Retina (tissue), 1 donor: ENCODE data around the gene ZNF329.

Source experiments
- DNase-seq: peaks from one replicate; pipeline ENCODE4 v3.0.0-alpha.2; 2016

Gene ZNF329

DNA sequence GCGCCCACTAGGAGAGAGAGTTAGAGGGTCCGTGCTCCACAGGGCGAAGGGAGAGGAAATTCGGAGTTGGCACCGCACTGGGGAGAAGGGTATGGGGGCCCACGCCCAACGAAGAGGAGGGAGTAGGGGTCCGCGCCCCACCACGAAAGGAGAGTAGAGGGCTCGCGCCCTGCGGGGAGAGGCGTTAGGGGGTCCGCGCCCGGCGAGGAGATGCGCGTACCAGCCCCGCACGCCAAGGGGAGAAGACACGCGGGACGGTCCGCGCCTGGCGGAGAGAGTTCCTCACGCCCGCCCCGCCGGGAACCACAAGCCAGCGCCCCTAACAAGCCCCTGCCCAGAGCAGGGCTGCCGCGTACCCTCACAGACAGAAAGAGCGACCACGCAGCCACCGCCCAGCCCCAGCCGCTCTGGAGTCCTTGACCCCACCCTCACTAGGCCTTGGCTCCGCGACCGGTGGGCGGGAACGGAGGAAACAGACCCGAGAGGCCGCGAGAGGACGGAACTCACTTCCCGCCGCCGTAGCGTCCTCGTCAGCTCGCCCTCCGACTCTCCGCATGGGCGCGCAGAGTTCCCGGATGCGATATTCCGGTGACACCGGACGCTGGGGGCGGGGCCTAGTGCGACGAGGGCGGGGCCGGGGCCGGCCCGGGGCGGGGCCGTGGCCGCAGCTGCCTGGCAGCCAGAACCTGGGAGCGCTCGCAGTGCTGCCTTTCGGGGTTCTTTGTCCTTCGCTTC, 32.6 kb downstream of the ZNF329 start:
- peak; percentile 62 for DNase-seq

- no peak for DNase-seq
These were observed 42.1 kb downstream of the ZNF329 start for GRCh38 chr19:58108546-58108817.

GRCh38 chr19:58107778-58108545, 42.6 kb downstream of the ZNF329 start:
- DNase-seq, result no peak

GRCh38 chr19:58098682-58098998, 51.9 kb downstream of the ZNF329 start:
- no peak for DNase-seq

GRCh38 chr19:58097781-58098681, 52.6 kb downstream of the ZNF329 start, which contains the start of gene ZSCAN18:
Gene ZSCAN18 (minus strand): TSS chr19:58098231. CDS start chr19:58090267, 7,964 bp downstream.
- peak; percentile 98 for DNase-seq

DNA sequence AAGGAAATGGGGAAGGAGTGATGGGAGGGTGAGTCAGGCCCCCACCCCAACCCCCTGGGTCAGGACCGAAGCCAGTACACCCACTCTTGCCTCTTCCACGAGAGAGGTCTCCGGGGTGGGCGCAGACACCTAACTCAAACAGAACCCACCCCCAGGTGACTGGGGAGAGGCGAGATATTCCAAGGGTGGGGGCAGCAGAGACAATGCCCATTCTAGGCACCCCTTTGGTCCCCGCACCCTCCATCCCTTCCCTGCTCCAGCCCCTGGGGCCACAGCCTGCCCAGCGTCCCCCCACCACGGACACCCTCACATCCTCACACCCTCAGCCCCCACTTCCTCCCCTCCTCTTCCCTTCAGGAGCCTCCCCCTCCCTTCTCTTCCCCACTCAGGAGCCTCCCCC, 53.2 kb downstream of the ZNF329 start:
- no peak for DNase-seq

- DNase-seq, result no peak
These were observed 53.7 kb downstream of the ZNF329 start for GRCh38 chr19:58096884-58097283.

DNA sequence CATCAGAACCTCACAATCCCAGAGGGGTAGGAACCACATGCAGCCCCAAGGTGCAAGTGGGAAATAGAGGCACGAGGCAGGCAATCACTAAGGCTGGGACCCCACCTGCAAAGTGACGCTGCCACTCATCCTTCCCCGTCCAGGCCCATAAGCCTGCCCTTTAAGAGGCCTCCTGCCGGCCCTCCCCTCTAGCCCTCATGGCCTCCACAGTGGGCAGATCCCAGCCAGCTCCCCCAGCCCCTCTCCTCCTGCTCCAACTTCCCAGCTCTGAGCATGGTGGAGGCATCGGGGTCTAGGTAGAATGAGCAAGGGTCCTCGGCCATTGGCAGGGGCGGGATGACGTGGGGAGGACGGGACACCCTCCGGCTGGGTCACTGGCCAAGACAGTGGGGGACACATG, 55.3 kb downstream of the ZNF329 start:
- DNase-seq, result no peak

DNA sequence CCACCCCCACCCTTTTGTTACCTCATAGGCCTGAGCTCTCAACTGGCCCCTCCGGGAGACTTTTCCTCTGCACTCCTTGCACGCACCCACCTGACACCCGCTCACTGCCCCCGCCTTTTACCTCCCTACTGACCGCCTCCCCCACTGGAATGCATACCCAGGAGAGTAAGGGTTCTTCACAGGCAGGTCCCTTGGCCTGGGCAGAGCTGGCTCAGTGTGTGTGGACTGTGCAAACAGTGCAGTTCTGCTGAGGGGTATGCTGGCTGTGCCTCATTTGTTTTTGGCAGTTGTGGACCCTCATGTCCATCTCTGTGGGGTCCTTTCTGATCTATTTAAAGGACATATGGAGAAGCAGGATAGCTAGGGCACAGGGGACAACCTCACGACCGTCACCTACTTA, 57.5 kb downstream of the ZNF329 start:
- no peak for DNase-seq

GRCh38 chr19:58091251-58091995, 59.2 kb downstream of the ZNF329 start:
- no peak for DNase-seq

DNA sequence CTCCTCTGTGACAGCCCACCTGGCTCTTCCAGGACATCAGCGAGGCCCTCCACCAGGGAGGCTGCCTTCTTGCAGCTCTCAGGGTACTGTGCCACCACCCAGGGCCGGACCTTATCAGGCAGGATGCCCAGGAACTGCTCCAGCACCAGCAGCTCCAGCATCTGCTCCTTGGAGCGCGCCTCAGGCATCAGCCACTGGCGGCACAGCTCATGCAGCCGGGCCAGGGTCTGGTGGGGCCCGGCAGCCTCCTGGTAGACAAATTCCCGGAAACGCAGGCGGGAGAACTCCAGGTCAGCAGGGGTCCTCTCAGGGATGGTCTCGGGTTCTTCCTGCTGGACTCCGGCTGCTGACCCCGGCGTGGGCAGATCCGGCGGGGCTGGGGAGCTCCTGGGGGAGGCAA, 60.7 kb downstream of the ZNF329 start:
- no peak for DNase-seq

DNA sequence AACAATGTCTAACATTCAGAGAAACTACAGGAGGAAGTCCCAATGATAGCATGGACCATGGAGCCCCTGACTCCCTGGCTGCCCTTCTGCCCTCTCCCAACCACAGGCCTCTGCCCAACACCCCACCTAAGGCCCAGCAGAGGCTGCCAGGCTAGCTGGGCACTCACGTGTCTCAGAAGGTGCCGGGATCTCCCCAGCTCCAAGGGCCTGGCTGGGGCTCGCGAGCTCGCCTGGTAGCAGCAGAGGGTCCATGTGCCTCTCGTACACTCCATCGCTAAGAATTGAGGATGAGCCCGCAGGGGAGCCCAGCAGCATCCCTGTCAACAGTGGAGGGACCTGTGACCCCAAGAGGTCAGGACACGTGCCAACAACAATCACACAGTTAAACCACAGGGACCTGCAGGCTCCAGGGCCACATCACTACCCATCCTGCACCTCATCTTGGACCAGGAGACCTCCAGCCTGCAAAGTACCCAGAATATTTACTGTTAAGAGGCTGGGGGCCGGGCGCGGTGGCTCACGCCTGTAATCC, 62.0 kb downstream of the ZNF329 start:
- no peak for DNase-seq

DNA sequence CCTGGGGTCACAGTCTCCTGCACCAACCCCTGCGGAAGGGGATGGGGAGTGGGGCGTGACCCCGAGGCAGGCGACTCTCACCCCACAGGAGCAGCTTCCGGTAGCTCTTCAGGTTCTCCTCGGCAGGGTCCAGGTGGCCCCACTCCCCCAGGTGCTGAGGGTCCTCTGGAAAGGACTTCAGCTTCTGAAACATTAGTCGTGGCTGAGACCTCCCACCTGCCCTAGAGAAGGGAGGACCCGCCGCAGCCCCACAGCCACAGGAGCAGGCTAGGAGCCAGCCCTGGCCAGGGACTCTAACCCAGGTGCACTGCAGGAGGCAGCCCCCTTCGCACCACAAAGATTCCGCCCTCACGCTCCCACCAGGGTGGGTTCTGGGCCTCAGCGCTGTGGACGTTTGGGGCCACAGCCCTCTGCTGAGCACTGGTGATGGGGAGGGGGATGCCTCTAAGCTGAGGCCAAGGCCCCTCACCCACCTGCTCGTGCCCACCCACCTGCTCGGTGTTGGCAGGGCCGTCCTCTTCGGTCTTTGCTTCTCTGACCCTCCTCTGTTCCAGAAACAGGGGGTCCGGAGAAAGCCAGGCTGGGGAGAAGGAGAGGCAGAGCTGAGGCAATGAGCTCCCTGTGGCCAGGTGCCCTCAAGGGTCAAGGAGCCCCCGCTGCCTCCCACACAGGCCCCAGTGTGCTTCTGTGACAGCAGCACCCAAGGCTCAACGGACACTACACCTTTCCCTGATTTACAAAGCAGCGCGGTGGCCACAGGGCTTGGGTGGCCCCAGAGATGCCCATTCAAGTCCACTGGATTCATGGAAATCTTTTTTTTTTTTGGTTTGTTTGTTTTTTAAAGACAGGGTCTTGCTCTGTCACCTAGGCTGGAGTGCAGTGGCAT, 63.5 kb downstream of the ZNF329 start:
- no peak for DNase-seq

DNA sequence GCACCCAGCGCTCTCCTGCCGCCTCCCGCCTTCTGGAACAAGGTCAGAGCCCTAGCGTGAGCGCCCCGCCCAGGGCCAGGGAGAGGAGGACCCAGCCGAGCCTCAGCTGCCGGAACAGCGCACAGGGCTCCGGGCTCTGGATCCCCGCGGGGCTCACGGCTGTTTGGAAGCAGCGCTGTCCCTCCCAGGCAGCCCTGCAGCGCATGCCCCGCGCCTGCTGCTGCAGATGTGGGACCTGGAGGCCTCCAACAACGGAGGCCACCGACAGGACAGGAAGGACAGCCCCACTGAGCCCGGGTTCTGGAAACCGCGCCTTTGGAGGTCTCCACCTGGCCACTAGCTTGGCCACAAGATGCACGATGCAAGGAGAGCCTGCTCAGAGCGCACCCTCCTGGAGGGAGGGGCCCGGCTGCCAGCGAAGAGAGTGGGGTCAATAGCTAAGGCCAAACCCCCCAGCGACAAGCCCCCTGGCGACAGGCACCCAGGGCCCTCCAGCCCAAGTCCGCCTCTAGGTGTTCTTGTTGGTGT, 65.2 kb downstream of the ZNF329 start:
- no peak for DNase-seq

DNA sequence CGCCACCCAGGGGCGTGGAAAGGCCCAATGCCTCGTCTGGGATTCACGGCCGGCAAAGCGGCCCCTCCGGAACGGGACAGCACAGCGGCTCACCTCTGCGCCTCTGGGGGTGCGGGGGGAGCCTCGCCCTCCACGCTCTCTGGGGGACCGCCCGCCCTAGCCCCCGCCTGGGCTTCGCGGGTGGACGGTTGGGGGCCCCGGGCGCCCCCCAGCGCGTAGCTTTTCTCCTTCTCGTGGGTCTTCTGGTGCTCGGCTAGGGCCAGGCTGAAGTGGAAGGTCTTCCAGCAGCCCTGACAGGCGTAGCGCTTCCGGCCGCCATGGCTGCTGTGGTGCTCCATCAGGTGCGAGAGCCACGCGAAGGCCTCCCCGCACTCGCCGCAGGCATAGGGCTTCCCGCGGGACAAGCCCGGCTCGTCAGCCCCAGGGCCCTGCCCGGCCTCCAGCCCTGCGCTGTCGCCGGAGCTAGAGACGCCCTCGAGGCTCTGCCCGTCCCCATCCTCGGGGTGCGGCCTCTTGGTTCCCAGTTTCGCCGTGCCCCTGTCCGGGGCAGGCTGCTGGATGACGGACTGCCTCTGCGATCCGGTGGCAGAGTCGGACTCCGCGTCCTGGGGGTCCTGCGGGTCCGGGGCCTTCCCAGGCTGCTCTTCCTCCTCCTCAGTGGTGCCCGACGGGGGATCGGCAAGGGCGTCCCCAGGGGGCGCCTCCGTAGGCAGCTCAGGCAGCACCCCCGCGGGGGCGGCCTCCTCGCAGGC, 65.8 kb downstream of the ZNF329 start:
- DNase-seq, result no peak

- peak; percentile 26 for DNase-seq
These were observed 67.6 kb downstream of the ZNF329 start for GRCh38 chr19:58083021-58083420.

GRCh38 chr19:58079792-58080191, 70.8 kb downstream of the ZNF329 start:
- DNase-seq, result no peak
